ENCODE measurements around the gene SH3PXD2A. TPM values are rescaled to one million over a fixed set of nuclear protein-coding genes. Genes with fewer than 3 reads are reported as not detected.

The SH3PXD2A gene
- total RNA-seq, 1 donor from 2014 or later, result 17.3 TPM

DNA sequence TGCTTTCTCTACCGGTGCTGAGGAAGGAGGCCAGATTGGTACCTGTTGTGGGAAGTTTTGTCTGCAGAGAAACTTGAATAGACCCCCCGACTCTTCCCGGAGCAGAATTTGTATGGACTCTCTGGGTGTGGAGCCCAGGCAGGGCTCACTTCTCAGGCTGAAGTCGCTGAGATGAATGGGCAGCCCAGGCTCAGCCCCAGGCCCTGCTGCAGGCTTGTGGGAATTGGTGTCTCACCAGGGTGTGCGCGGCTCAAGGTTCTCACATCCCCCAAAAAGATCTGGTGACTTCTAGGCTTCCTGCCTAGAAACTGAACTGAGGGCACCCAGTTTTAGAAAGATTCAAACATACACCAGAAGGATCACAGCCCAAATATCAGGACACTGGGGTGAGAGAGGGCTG lies 258.4 kb downstream of the SH3PXD2A start:
- no peak for DNase-seq (ENCODE audit: low read depth)
- Mint-ChIP-seq H3K36me3 (ENCODE audit: low read depth, unreplicated experiment) (peaks cover 2% of the 10 kb centered on the region), H3K9me3 (ENCODE audit: unreplicated experiment) (no peaks in the 10 kb centered on the region), H3K4me3 (ENCODE audit: unreplicated experiment) (no peak overlapping the region), H3K27ac (ENCODE audit: unreplicated experiment) (no peak overlapping the region), H3K27me3 (ENCODE audit: low read depth, unreplicated experiment) (peaks cover 19% of the 10 kb centered on the region), H3K4me1 (ENCODE audit: low read depth, unreplicated experiment) (peaks cover 4% of the 10 kb centered on the region)
- H3K79me2 ChIP-seq (ENCODE audit: insufficient read depth, low read length), result no peaks in the 10 kb centered on the region
- no peak overlapping the region for H3K9ac ChIP-seq (ENCODE audit: low read length)
- FAIRE-seq, result no peak
- H3K9me3 ChIP-seq (ENCODE audit: insufficient read depth, low read depth, low read length), result no peaks in the 10 kb centered on the region
- no peak overlapping the region for H2AFZ ChIP-seq (ENCODE audit: low read depth, low read length)
- no peaks in the 10 kb centered on the region for H3K4me1 ChIP-seq (ENCODE audit: insufficient read depth, low read length)
- no peaks in the 10 kb centered on the region for H3K27me3 ChIP-seq (ENCODE audit: insufficient read depth, low read length)
- H4K20me1 ChIP-seq (ENCODE audit: insufficient read depth, low read length), result peaks cover 47% of the 10 kb centered on the region
- H3K27ac ChIP-seq (ENCODE audit: low read depth, low read length), result no peak overlapping the region
- H3K4me3 ChIP-seq (ENCODE audit: insufficient read depth, low read depth, low read length), result no peak overlapping the region
- H3K4me2 ChIP-seq (ENCODE audit: low read length), result no peak overlapping the region
- no peaks in the 10 kb centered on the region for H3K36me3 ChIP-seq (ENCODE audit: insufficient read depth, low read length)
- TF ChIP-seq, protein P1, sequence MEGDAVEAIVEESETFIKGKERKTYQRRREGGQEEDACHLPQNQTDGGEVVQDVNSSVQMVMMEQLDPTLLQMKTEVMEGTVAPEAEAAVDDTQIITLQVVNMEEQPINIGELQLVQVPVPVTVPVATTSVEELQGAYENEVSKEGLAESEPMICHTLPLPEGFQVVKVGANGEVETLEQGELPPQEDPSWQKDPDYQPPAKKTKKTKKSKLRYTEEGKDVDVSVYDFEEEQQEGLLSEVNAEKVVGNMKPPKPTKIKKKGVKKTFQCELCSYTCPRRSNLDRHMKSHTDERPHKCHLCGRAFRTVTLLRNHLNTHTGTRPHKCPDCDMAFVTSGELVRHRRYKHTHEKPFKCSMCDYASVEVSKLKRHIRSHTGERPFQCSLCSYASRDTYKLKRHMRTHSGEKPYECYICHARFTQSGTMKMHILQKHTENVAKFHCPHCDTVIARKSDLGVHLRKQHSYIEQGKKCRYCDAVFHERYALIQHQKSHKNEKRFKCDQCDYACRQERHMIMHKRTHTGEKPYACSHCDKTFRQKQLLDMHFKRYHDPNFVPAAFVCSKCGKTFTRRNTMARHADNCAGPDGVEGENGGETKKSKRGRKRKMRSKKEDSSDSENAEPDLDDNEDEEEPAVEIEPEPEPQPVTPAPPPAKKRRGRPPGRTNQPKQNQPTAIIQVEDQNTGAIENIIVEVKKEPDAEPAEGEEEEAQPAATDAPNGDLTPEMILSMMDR (IDR thresholded peaks at IDR 0.05; ENCODE audit: insufficient read depth, low read depth, low read length), result no peak
- TF ChIP-seq EZH2 (IDR thresholded peaks at IDR 0.05; ENCODE audit: insufficient read depth, low read length), result no peak

DNA sequence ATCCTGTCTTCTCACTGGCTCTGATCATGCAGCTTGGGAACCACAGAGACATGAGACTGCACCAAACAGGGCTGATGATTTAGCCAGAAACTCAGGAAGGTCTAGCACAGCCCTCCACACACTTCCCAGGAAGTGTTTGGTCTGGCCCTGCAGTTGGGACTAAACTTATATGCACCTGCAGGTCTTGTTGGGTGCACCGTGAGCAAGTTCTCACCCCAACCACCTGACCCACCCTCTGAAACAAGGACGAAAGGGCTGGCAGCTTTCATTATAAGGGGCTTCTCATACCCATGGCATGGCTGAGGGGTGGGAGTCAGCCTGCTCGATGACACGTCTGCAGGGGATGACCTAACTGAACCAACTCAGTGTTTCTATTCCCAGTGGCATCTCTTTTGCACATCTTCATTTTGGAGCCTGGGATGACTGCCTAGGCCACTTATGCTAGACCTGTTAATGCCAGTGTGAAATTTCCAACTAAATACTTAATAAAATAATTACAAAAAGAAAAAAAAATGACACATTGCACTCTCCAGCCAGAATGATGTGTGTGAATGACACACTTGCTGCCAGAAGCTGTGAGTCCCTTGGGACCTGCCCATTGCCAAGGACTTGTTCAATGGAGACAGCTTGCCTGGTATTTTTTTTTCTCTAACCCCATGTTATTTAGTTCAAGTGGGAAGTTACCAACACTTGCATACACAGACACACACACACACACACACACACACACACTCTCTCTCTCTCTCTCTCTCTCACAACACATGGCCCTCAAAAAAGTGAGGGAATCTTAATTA lies 259.2 kb downstream of the SH3PXD2A start:
- Histone ChIP-seq H3K4me1 (ENCODE audit: insufficient read depth, low read length) (no peaks in the 10 kb centered on the region), H3K9ac (ENCODE audit: low read length) (no peak overlapping the region), H3K36me3 (ENCODE audit: insufficient read depth, low read length) (no peaks in the 10 kb centered on the region), H3K27ac (ENCODE audit: low read depth, low read length) (no peak overlapping the region), H3K27me3 (ENCODE audit: insufficient read depth, low read length) (no peaks in the 10 kb centered on the region), H3K79me2 (ENCODE audit: insufficient read depth, low read length) (no peaks in the 10 kb centered on the region), H3K4me2 (ENCODE audit: low read length) (no peak overlapping the region), H4K20me1 (ENCODE audit: insufficient read depth, low read length) (peaks cover 47% of the 10 kb centered on the region), H3K9me3 (ENCODE audit: insufficient read depth, low read depth, low read length) (no peaks in the 10 kb centered on the region), H3K4me3 (ENCODE audit: insufficient read depth, low read depth, low read length) (no peak overlapping the region), H2AFZ (ENCODE audit: low read depth, low read length) (no peak overlapping the region)
- DNase-seq (ENCODE audit: low read depth), result no peak
- H3K27me3 Mint-ChIP-seq (ENCODE audit: low read depth, unreplicated experiment), result peaks cover 23% of the 10 kb centered on the region
- H3K9me3 Mint-ChIP-seq (ENCODE audit: unreplicated experiment), result no peaks in the 10 kb centered on the region
- peaks cover 4% of the 10 kb centered on the region for H3K4me1 Mint-ChIP-seq (ENCODE audit: low read depth, unreplicated experiment)
- FAIRE-seq, result no peak
- no peak overlapping the region for H3K27ac Mint-ChIP-seq (ENCODE audit: unreplicated experiment)
- no peak overlapping the region for H3K4me3 Mint-ChIP-seq (ENCODE audit: unreplicated experiment)
- no peaks in the 10 kb centered on the region for H3K36me3 Mint-ChIP-seq (ENCODE audit: low read depth, unreplicated experiment)
- TF ChIP-seq, protein P1 (IDR thresholded peaks at IDR 0.05; ENCODE audit: insufficient read depth, low read depth, low read length), result no peak
- no peak for TF ChIP-seq EZH2 (IDR thresholded peaks at IDR 0.05; ENCODE audit: insufficient read depth, low read length)

DNA sequence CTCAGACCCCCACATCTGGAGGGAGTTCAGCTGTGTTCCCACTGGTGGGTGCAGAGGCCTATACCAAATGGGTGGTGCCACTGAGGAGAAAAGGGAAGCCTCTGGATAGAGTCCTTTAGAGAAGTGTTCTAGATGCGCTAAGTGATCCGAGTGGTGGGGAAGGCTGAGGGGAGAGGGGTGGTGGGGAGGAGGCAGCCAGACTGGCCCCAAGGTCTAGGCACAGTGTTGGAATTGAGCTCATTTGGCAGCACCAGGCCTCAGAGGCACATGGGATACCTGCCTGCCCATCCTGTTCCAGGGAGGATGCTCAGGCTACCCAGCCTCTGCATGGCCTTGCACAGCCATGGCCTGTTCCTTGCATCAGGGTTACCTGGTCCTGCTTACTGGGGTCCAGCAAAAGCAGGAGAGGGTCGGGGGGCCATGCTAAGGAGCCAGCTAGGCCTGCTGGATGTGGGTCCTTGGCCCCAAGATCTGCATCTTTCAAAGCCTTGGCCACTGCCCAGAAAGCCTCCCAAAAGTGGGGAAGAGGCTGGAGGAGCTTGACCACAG lies 262.3 kb downstream of the SH3PXD2A start:
- peaks cover 40% of the 10 kb centered on the region for H3K27me3 Mint-ChIP-seq (ENCODE audit: low read depth, unreplicated experiment)
- Histone ChIP-seq H4K20me1 (ENCODE audit: insufficient read depth, low read length) (peaks cover 41% of the 10 kb centered on the region), H3K9ac (ENCODE audit: low read length) (no peak overlapping the region), H3K27me3 (ENCODE audit: insufficient read depth, low read length) (no peaks in the 10 kb centered on the region), H3K79me2 (ENCODE audit: insufficient read depth, low read length) (no peaks in the 10 kb centered on the region), H3K27ac (ENCODE audit: low read depth, low read length) (no peak overlapping the region), H3K4me1 (ENCODE audit: insufficient read depth, low read length) (no peaks in the 10 kb centered on the region), H3K4me3 (ENCODE audit: insufficient read depth, low read depth, low read length) (no peak overlapping the region), H3K36me3 (ENCODE audit: insufficient read depth, low read length) (no peaks in the 10 kb centered on the region), H3K9me3 (ENCODE audit: insufficient read depth, low read depth, low read length) (no peaks in the 10 kb centered on the region), H3K4me2 (ENCODE audit: low read length) (no peak overlapping the region), H2AFZ (ENCODE audit: low read depth, low read length) (no peak overlapping the region)
- peaks cover 5% of the 10 kb centered on the region for H3K9me3 Mint-ChIP-seq (ENCODE audit: unreplicated experiment)
- TF ChIP-seq, protein P1 (IDR thresholded peaks at IDR 0.05; ENCODE audit: insufficient read depth, low read depth, low read length), result no peak
- no peak for TF ChIP-seq EZH2 (IDR thresholded peaks at IDR 0.05; ENCODE audit: insufficient read depth, low read length)
- H3K4me1 Mint-ChIP-seq (ENCODE audit: low read depth, unreplicated experiment), result no peaks in the 10 kb centered on the region
- no peak overlapping the region for H3K27ac Mint-ChIP-seq (ENCODE audit: unreplicated experiment)
- no peak overlapping the region for H3K4me3 Mint-ChIP-seq (ENCODE audit: unreplicated experiment)
- H3K36me3 Mint-ChIP-seq (ENCODE audit: low read depth, unreplicated experiment), result peaks cover 4% of the 10 kb centered on the region
- FAIRE-seq (no peak), DNase-seq (ENCODE audit: low read depth) (no peak)
